H9 (cell line): ENCODE measurements around the gene SH3RF3. TPM values are rescaled to one million over a fixed set of nuclear protein-coding genes. Genes with fewer than 3 reads are reported as not detected.

ENCODE experiments used
- DNase-seq: peaks from one replicate; pipeline ENCODE4 v3.0.0-alpha.2; 2017
- H2AFZ ChIP-seq: one replicate; pipeline ENCODE4 v1.6.1; 2013; ENCODE audit warnings: mild to moderate bottlenecking, low read length, control low read depth, moderate library complexity
- H2AK5ac ChIP-seq: 2 replicates; pipeline ENCODE4 v1.6.1; 2013; ENCODE audit warnings: low read length, control low read depth, mixed read lengths; ENCODE audit not compliant: insufficient read length
- H2BK120ac ChIP-seq: one replicate; pipeline ENCODE4 v1.6.1; 2013; ENCODE audit warnings: low read depth, mild to moderate bottlenecking, low read length, control low read depth, inconsistent platforms; ENCODE audit not compliant: poor library complexity, severe bottlenecking
- H2BK12ac ChIP-seq: 2 replicates; pipeline ENCODE4 v1.6.1; 2013; ENCODE audit warnings: low read length, control low read depth, mixed read lengths, low read depth; ENCODE audit not compliant: insufficient read length
- H2BK15ac ChIP-seq: 2 replicates; pipeline ENCODE4 v1.6.1; 2013; ENCODE audit warnings: low read depth, low read length, control low read depth
- H2BK20ac ChIP-seq: one replicate; pipeline ENCODE4 v1.6.1; 2013; ENCODE audit warnings: low read depth, mild to moderate bottlenecking, low read length, control low read depth, inconsistent platforms; ENCODE audit not compliant: poor library complexity, severe bottlenecking
- H2BK5ac ChIP-seq: 2 replicates; pipeline ENCODE4 v1.6.1; 2013; ENCODE audit warnings: low read length, control low read depth, mixed read lengths; ENCODE audit not compliant: insufficient read length
- H3K14ac ChIP-seq: 2 replicates; pipeline ENCODE4 v1.6.1; 2013; ENCODE audit warnings: low read length, control low read depth; ENCODE audit not compliant: insufficient read depth
- H3K18ac ChIP-seq: 2 replicates; pipeline ENCODE4 v1.6.1; 2013; ENCODE audit warnings: low read depth, mild to moderate bottlenecking, mixed read lengths, low read length, control low read depth; ENCODE audit not compliant: insufficient read length
- H3K23ac ChIP-seq: 2 replicates; pipeline ENCODE4 v1.6.1; 2013; ENCODE audit warnings: low read length, control low read depth, mixed read lengths, low read depth; ENCODE audit not compliant: insufficient read length
- H3K23me2 ChIP-seq: 2 replicates; pipeline ENCODE4 v1.6.1; 2013; ENCODE audit warnings: low read depth, mild to moderate bottlenecking, mixed read lengths, low read length, control low read depth; ENCODE audit not compliant: insufficient read length, poor library complexity, severe bottlenecking
- H3K27ac ChIP-seq: 2 replicates; pipeline ENCODE4 v1.5.1; 2013; ENCODE audit warnings: low read length, control low read depth, mixed read lengths, low read depth; ENCODE audit not compliant: insufficient read length
- H3K27me3 ChIP-seq: 2 replicates; pipeline ENCODE4 v1.6.1; 2013; ENCODE audit warnings: low read length, control low read depth, inconsistent platforms; ENCODE audit not compliant: insufficient read depth
- H3K4ac ChIP-seq: 2 replicates; pipeline ENCODE4 v1.6.1; 2013; ENCODE audit warnings: low read depth, mild to moderate bottlenecking, control low read depth, inconsistent platforms, low read length, moderate library complexity
- H3K4me1 ChIP-seq: 2 replicates; pipeline ENCODE4 v1.6.1; 2013; ENCODE audit warnings: low read length, control low read depth, inconsistent platforms; ENCODE audit not compliant: insufficient read depth
- H3K4me2 ChIP-seq: 2 replicates; pipeline ENCODE4 v1.6.1; 2013; ENCODE audit warnings: low read length, control low read depth, mixed read lengths; ENCODE audit not compliant: insufficient read length, insufficient read depth
- H3K56ac ChIP-seq: 2 replicates; pipeline ENCODE4 v1.6.1; 2013; ENCODE audit warnings: low read depth, mild to moderate bottlenecking, mixed read lengths, low read length, control low read depth; ENCODE audit not compliant: insufficient read length
- H3K79me1 ChIP-seq: 2 replicates; pipeline ENCODE4 v1.6.1; 2013; ENCODE audit warnings: low read depth, mild to moderate bottlenecking, moderate library complexity, low read length, control low read depth, inconsistent platforms; ENCODE audit not compliant: insufficient read depth, poor library complexity, severe bottlenecking
- H3K79me2 ChIP-seq: 2 replicates; pipeline ENCODE4 v1.6.1; 2013; ENCODE audit warnings: low read length, control low read depth, inconsistent platforms; ENCODE audit not compliant: insufficient read depth
- H3K9ac ChIP-seq: 2 replicates; pipeline ENCODE4 v1.6.1; 2013; ENCODE audit warnings: low read length, control low read depth, mixed read lengths; ENCODE audit not compliant: insufficient read length; ENCODE audit errors: extremely low read depth
- H3K9me3 ChIP-seq: one replicate; pipeline ENCODE4 v1.6.1; 2013; ENCODE audit warnings: low read depth, low read length, inconsistent platforms; ENCODE audit not compliant: control insufficient read depth
- H3T11ph ChIP-seq: one replicate; pipeline ENCODE4 v1.6.1; 2013; ENCODE audit warnings: mild to moderate bottlenecking, low read length, control low read depth, inconsistent platforms
- H4K20me1 ChIP-seq: one replicate; pipeline ENCODE4 v1.6.1; 2013; ENCODE audit not compliant: control insufficient read depth, insufficient read length, insufficient read depth
- H4K5ac ChIP-seq: 2 replicates; pipeline ENCODE4 v1.6.1; 2013; ENCODE audit warnings: low read depth, mild to moderate bottlenecking, mixed read lengths, low read length, control low read depth; ENCODE audit not compliant: insufficient read length
- H4K8ac ChIP-seq: replicated peaks from 2 replicates; pipeline ENCODE4 v1.6.1; 2013; ENCODE audit warnings: low read length, control low read depth, mixed read lengths, low read depth; ENCODE audit not compliant: insufficient read length
- H4K91ac ChIP-seq: 2 replicates; pipeline ENCODE4 v1.6.1; 2013; ENCODE audit warnings: low read depth, mild to moderate bottlenecking, moderate library complexity, mixed read lengths, low read length, control low read depth; ENCODE audit not compliant: insufficient read length
- H3K27ac Mint-ChIP-seq, 3 experiments: 2 replicates in 2 of 3; 3 replicates in 1 of 3; pipeline ENCODE4 v1.8.0; 2020 to 2021; ENCODE audit warnings: mixed read lengths in 3 of 3, mild to moderate bottlenecking in 1 of 3, moderate library complexity in 1 of 3
- H3K27me3 Mint-ChIP-seq: 2 replicates; pipeline ENCODE4 v1.8.0; 2021; ENCODE audit warnings: low read depth, mild to moderate bottlenecking, moderate library complexity, mixed read lengths
- H3K36me3 Mint-ChIP-seq, 3 experiments: 2 replicates in 2 of 3; 3 replicates in 1 of 3; pipeline ENCODE4 v1.8.0; 2020 to 2021; ENCODE audit warnings: low read depth in 3 of 3, mixed read lengths in 3 of 3; ENCODE audit not compliant: insufficient read depth in 1 of 3
- H3K4me1 Mint-ChIP-seq, 2 experiments: 2 replicates each; pipeline ENCODE4 v1.8.0; 2020; ENCODE audit warnings: mixed read lengths in 2 of 2
- H3K4me3 Mint-ChIP-seq, 2 experiments: 2 replicates in 1 of 2; 3 replicates in 1 of 2; pipeline ENCODE4 v1.8.0; 2020 to 2021; ENCODE audit warnings: mild to moderate bottlenecking in 2 of 2, mixed read lengths in 2 of 2, moderate library complexity in 1 of 2
- H3K9me3 Mint-ChIP-seq, 2 experiments: 2 replicates in 1 of 2; 3 replicates in 1 of 2; pipeline ENCODE4 v1.8.0; 2020; ENCODE audit warnings: mild to moderate bottlenecking in 2 of 2, mixed read lengths in 2 of 2, moderate library complexity in 1 of 2
- CTCF ChIP-seq: fragments of 200-600 bp; sonication (generic); conservative IDR thresholded peaks from 3 replicates; pipeline ENCODE4 v1.8.0; 2021; ENCODE audit warnings: antibody characterized with exemption, mild to moderate bottlenecking
- WGBS: extraction: QIAGEN DNeasy Blood & Tissue Kit; methylation state at CpG from one replicate; pipeline ENCODE4 v1.1.7; 2013; ENCODE audit warnings: missing lambda C conversion rate, low lambda C conversion rate, mixed read lengths; ENCODE audit not compliant: insufficient read length; ENCODE audit errors: extremely low coverage; 5-methylcytosine and 5-hydroxymethylcytosine counted together
- total RNA-seq: library from RNA; stranded (reverse); gene quantifications from 2 replicates; pipeline ENCODE4 v1.2.1, GENCODE V29; 2021

SH3RF3 gene
- total RNA-seq, 1 experiment from 2014 or later, result 0.46 TPM

GRCh38 chr2:109321570-109321969, 192.6 kb downstream of the SH3RF3 start:
- no peak overlapping the region for H4K5ac ChIP-seq
- no peak overlapping the region for H2BK120ac ChIP-seq
- no peaks in the 10 kb centered on the region for H3K79me2 ChIP-seq
- peaks cover 0 to 5% of the 10 kb centered on the region in 2 experiments; a peak in 3 of 5 replicates for H3K9me3 Mint-ChIP-seq
- no peak overlapping the region for H4K91ac ChIP-seq
- no peak overlapping the region for H3T11ph ChIP-seq
- no peak overlapping the region for H3K18ac ChIP-seq
- H3K4ac ChIP-seq, result no peak overlapping the region
- H2BK20ac ChIP-seq, result no peak overlapping the region
- H2AK5ac ChIP-seq, result no peak overlapping the region
- H4K20me1 ChIP-seq, result no peaks in the 10 kb centered on the region
- no peak overlapping the region for H3K27ac ChIP-seq
- H3K23me2 ChIP-seq, result no peaks in the 10 kb centered on the region
- no peak overlapping the region for H2BK15ac ChIP-seq
- no peak overlapping the region for H3K27ac Mint-ChIP-seq
- no peak overlapping the region for H4K8ac ChIP-seq
- no peaks in the 10 kb centered on the region; the same call in none of the 2 replicates for H3K27me3 Mint-ChIP-seq
- no peak overlapping the region for H3K14ac ChIP-seq
- no peak overlapping the region for H3K23ac ChIP-seq
- H3K27me3 ChIP-seq, result no peaks in the 10 kb centered on the region
- H3K79me1 ChIP-seq, result no peaks in the 10 kb centered on the region
- H2BK5ac ChIP-seq, result no peak overlapping the region
- H3K36me3 Mint-ChIP-seq, result no peaks in the 10 kb centered on the region; a peak in 2 of 7 replicates
- no peak for DNase-seq
- H2AFZ ChIP-seq, result no peak overlapping the region
- no peak overlapping the region for H3K56ac ChIP-seq
- H3K4me2 ChIP-seq, result no peak overlapping the region
- no peaks in the 10 kb centered on the region for H3K4me1 ChIP-seq
- H3K9ac ChIP-seq, result no peak overlapping the region
- H3K4me3 Mint-ChIP-seq, result no peak overlapping the region
- no peak for TF ChIP-seq CTCF
- no peak overlapping the region for H2BK12ac ChIP-seq
- H3K9me3 ChIP-seq, result no peaks in the 10 kb centered on the region
- no CpG with 5 or more reads among the region's 3 CpGs for WGBS
- H3K4me1 Mint-ChIP-seq, result peaks cover 11 to 19% of the 10 kb centered on the region in 2 experiments
